ENCODE results near the gene MUC12. TPM values are rescaled to one million over a fixed set of nuclear protein-coding genes. Genes with fewer than 3 reads are reported as not detected.
"Not testable (repeated sequence)": the region's sequence is repeated elsewhere in the genome, so short reads cannot be mapped to it uniquely, and the experiment has no call there.

Gene MUC12
- total RNA-seq, 4 donors from 2014 or later, result 1.1 to 2.5 TPM; not detected in 2

DNA sequence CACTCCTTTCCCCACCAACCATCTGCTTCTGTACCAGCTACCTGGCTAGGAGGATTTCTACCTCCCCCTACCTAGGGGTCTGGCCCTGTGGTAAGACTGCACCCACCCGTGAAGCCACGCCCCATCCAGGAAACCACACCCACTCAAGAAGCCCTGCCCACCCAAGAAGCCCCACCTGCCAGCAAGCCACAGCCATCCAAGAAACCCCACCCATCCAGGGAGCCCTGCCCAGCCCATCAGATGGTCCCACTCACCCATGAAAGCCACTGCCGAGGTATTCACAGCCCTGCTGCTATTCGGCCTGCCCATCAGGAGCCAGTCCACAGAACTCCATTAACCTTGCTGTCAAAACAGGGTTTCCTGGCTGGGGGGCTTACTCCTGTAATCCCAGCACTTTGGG lies 35.6 kb upstream of the MUC12 start:
- Histone ChIP-seq H3K27me3 (peaks cover 0 to 7% (median 0%) of the 10 kb centered on the region in 4 donors), H3K9me3 (peaks cover 0 to 13% (median 7%) of the 10 kb centered on the region in 4 donors), H3K36me3 (no peaks in the 10 kb centered on the region), H3K4me3 (no peak overlapping the region), H3K27ac (replicated peaks in 1 of 4) (no peak overlapping the region), H3K4me1 (no peaks in the 10 kb centered on the region)
- TF ChIP-seq POLR2AphosphoS5 (IDR thresholded peaks at IDR 0.05), result no peak
- TF ChIP-seq EP300 (IDR thresholded peaks at IDR 0.05), result no peak
- TF ChIP-seq, protein P1, sequence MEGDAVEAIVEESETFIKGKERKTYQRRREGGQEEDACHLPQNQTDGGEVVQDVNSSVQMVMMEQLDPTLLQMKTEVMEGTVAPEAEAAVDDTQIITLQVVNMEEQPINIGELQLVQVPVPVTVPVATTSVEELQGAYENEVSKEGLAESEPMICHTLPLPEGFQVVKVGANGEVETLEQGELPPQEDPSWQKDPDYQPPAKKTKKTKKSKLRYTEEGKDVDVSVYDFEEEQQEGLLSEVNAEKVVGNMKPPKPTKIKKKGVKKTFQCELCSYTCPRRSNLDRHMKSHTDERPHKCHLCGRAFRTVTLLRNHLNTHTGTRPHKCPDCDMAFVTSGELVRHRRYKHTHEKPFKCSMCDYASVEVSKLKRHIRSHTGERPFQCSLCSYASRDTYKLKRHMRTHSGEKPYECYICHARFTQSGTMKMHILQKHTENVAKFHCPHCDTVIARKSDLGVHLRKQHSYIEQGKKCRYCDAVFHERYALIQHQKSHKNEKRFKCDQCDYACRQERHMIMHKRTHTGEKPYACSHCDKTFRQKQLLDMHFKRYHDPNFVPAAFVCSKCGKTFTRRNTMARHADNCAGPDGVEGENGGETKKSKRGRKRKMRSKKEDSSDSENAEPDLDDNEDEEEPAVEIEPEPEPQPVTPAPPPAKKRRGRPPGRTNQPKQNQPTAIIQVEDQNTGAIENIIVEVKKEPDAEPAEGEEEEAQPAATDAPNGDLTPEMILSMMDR (IDR thresholded peaks at IDR 0.05), result no peak
- DNase-seq (ENCODE audit: extremely low spot score), result no peak
- intact Hi-C loops (cut with DNase I), result no loop called here
- 71% methylated on average over 3 of the region's 4 CpGs for WGBS

DNA sequence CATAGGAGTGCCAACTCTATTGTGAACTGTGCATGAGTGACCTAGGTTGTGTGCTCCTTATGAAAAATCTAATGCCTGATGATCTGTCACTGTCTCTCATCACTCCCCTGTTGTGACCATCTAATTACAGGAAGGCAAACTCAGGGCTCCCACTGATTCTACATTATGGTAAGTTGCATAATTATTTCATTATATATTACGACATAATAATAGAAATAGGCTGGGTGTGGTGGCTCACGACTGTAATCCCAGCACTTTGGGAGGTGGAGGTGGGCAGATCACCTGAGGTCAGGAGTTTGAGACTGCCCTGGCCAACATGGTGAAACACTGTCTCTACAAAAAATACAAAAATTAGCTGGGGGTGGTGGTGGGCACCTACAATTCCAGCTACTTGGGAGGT lies 34.0 kb upstream of the MUC12 start:
- WGBS, result 66% methylated on average over 2 of the region's 2 CpGs
- H3K36me3 ChIP-seq; intact Hi-C loops (cut with DNase I); H3K27me3 ChIP-seq; H3K4me3 ChIP-seq; H3K4me1 ChIP-seq; DNase-seq (ENCODE audit: extremely low spot score); H3K27ac ChIP-seq (replicated peaks in 1 of 4): not testable (repeated sequence)
- H3K9me3 ChIP-seq, result peaks cover 0 to 13% (median 7%) of the 10 kb centered on the region in 4 donors

DNA sequence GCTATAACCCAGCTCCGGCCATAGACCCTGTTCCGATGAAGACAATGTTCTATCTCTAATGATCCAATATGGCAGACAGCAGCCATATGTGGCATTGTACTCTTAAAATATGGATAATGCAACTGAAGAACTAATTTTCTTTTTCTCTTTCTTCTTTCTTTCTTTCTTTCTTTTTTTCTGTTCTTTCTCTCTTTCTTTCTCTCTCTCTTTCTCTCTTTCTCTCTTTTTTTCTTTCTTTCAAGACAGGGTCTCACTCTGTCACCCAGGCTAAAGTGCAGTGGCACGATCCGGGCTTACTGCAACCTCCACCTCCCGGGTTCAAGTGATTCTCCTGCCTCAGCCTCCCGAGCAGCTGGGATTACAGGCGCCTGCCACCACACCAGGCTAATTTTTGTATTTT lies 33.2 kb upstream of the MUC12 start:
- 89% methylated on average over 7 of the region's 7 CpGs for WGBS
- H3K27me3 ChIP-seq; H3K27ac ChIP-seq (replicated peaks in 1 of 4): not testable (repeated sequence)

DNA sequence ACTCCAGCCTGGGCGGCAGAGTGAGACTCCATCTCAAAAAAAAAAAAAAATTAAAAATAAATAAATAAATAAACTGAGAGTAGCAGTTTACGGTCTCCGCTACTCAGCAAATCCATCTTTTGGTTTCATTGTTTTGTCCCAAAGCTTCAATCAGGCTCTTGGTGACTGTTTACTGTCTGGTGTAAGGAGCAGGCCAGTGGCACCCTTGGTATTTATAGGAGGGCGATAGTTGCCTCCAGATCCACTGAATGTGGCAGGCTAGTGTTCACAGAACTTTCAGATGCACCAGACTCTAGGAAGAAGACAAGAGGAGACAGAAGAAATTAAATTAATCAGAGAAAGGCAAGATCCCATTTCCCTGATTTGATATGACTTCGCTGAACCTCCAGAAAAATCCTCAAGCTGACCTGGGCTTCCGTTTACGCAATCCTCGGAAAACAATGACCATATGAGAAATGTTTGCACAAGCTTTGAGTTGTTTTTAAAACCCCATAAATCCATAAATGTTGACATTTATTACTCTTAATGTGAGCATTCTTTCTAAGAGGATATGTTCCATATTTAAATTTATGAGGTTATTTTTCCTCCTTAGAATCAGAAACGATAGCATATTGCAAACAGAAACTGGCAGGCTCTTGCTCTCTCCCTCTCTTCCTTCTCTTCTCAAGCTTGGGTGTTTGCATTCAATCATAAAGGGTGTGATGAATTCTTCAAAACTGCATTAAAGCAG lies 27.2 kb upstream of the MUC12 start:
- Histone ChIP-seq H3K9me3 (peaks cover 0 to 11% (median 3%) of the 10 kb centered on the region in 4 donors), H3K36me3 (no peaks in the 10 kb centered on the region), H3K4me1 (no peaks in the 10 kb centered on the region), H3K27ac (replicated peaks in 1 of 4) (no peak overlapping the region), H3K4me3 (no peak overlapping the region), H3K27me3 (peaks cover 0 to 31% (median 0%) of the 10 kb centered on the region in 4 donors)
- TF ChIP-seq EP300 (IDR thresholded peaks at IDR 0.05) (no peak), POLR2A (IDR thresholded peaks at IDR 0.05; ENCODE audit: low read depth) (no peak), POLR2AphosphoS5 (IDR thresholded peaks at IDR 0.05) (no peak)
- TF ChIP-seq, protein P1 (IDR thresholded peaks at IDR 0.05), result no peak
- WGBS, result 59% methylated on average over 9 of the region's 9 CpGs
- DNase-seq (ENCODE audit: extremely low spot score), result no peak
- intact Hi-C loops (cut with DNase I), result no loop called here

More for the DNA sequence above, 33.2 kb upstream of the MUC12 start:
- DNase-seq (ENCODE audit: extremely low spot score); H3K4me1 ChIP-seq; intact Hi-C loops (cut with DNase I); H3K4me3 ChIP-seq; H3K36me3 ChIP-seq: not testable (repeated sequence)
- H3K9me3 ChIP-seq, result peaks cover 0 to 13% (median 9%) of the 10 kb centered on the region in 4 donors

DNA sequence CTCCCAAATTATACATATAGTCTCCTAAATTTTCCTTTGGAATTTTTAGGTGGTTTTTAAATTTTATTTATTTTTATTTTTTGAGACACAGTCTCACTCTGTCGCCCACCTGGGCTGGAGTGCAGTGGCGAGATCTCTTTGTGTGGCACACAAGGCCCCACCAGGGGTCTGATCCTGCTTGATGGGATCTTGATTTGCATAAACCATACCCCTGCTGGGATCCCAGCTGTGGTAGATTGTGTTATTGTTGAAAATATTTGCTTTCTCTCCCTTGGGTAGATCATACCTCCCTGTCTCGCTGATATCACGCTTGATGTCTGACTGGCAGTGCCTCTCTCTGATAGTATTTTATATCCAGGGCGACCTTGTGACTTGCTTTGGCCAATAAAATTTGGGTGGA lies 25.7 kb upstream of the MUC12 start:
- H3K27ac ChIP-seq (replicated peaks in 1 of 4), result no peak overlapping the region
- WGBS, result 72% methylated on average over 4 of the region's 5 CpGs
- H3K9me3 ChIP-seq, result peaks cover 0 to 11% (median 3%) of the 10 kb centered on the region in 4 donors
- H3K36me3 ChIP-seq, result no peaks in the 10 kb centered on the region
- TF ChIP-seq POLR2A (IDR thresholded peaks at IDR 0.05; ENCODE audit: low read depth) (no peak), EP300 (IDR thresholded peaks at IDR 0.05) (no peak), POLR2AphosphoS5 (IDR thresholded peaks at IDR 0.05) (no peak)
- TF ChIP-seq, protein P1 (IDR thresholded peaks at IDR 0.05), result no peak
- no peak for DNase-seq (ENCODE audit: extremely low spot score)
- H3K27me3 ChIP-seq, result peaks cover 0 to 32% (median 0%) of the 10 kb centered on the region in 4 donors
- no peaks in the 10 kb centered on the region for H3K4me1 ChIP-seq
- intact Hi-C loops (cut with DNase I), result no loop called here
- no peak overlapping the region for H3K4me3 ChIP-seq

DNA sequence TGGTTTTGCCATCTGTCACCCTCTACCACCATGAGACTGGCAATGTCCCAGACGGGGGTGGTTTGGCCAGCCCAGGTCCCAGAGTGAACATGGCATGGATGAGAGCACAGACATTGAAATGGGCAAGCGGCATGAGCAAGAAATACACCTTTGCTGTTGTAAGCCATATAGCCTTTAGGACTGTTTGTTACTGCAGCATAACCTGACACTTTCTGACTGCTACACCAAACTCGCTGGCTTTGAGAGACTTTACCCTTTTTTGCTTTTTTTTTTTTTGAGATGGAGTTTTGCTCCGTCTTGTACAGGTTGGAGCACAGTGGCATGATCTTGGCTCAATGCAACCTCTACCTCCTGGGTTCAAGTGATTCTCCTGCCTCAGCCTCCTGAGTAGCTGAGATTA lies 25.2 kb upstream of the MUC12 start:
- no peaks in the 10 kb centered on the region for H3K36me3 ChIP-seq
- peaks cover 0 to 11% (median 3%) of the 10 kb centered on the region in 4 donors for H3K9me3 ChIP-seq
- no peaks in the 10 kb centered on the region for H3K4me1 ChIP-seq
- WGBS, result 88% methylated on average over 4 of the region's 4 CpGs
- intact Hi-C loops (cut with DNase I), result no loop called here
- DNase-seq (ENCODE audit: extremely low spot score), result no peak
- no peak overlapping the region for H3K27ac ChIP-seq (replicated peaks in 1 of 4)
- TF ChIP-seq, protein P1 (IDR thresholded peaks at IDR 0.05), result no peak
- TF ChIP-seq POLR2A (IDR thresholded peaks at IDR 0.05; ENCODE audit: low read depth), result no peak
- no peak for TF ChIP-seq EP300 (IDR thresholded peaks at IDR 0.05)
- no peak for TF ChIP-seq POLR2AphosphoS5 (IDR thresholded peaks at IDR 0.05)
- H3K27me3 ChIP-seq, result peaks cover 0 to 36% (median 0%) of the 10 kb centered on the region in 4 donors
- H3K4me3 ChIP-seq, result no peak overlapping the region

Data from esophagus muscularis mucosa (tissue), 4 donors.